ENCODE measurements around the gene NAT14. TPM values are rescaled to one million over a fixed set of nuclear protein-coding genes. Genes with fewer than 3 reads are reported as not detected.
"Not testable (repeated sequence)": the region's sequence is repeated elsewhere in the genome, so short reads cannot be mapped to it uniquely, and the experiment has no call there.

Gene NAT14
- total RNA-seq, 2 experiments from 2014 or later, result 8.5 to 12.9 TPM

- ChIA-PET POLR2A (no interaction called here), CTCF (interaction anchor here (5.8 kb wide), 1 partner anchor 12 kb away, joined by 38 read pairs; no protein-coding TSS in a partner anchor)
- intact Hi-C loops (cut with micrococcal nuclease), result no loop called here
These were observed 7.5 kb downstream of the NAT14 start for GRCh38 chr19:55492362-55492944.

DNA sequence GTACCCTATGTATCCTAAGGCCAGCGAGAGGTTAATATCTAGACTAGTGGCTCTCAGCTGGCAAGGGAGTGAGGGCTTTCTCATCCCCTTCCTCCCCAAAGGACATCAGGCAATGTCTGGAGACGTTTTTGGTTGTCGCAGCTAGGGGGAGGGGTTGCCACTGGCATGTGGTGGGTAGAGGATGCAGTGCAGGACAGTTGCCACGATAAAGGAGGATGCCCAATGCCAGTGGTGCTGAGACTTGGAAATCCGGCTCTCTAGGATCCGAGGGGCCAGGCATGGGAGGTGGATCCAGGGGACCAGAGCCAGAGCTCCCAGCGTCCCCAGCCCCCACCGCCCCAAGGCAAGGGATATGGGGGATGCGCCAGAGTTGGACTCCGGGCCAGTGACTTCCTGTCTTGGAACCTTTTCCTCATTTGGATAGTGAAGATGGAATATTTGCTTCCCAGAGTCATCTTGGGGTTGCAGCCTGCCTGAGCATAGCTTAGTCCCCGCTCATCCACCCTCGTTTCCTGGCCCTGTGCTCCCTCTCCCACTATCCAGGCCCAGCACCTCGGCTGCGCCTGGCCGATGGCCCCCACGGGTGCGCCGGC lies 8.2 kb downstream of the NAT14 start:
- ChIA-PET CTCF (interaction anchor here (5.8 kb wide), 1 partner anchor 11 kb away, joined by 38 read pairs; no protein-coding TSS in a partner anchor), POLR2A (no interaction called here)
- no peaks in the 10 kb centered on the region for H3K4me1 Mint-ChIP-seq (ENCODE audit: low read depth)
- H3K4me3 Mint-ChIP-seq, result no peak overlapping the region
- intact Hi-C loops (cut with micrococcal nuclease), result no loop called here
- H3K36me3 Mint-ChIP-seq, result no peaks in the 10 kb centered on the region
- peaks cover 12% of the 10 kb centered on the region for H3K27me3 Mint-ChIP-seq
- no peak for DNase-seq
- no peaks in the 10 kb centered on the region for H3K9me3 Mint-ChIP-seq
- H3K27ac Mint-ChIP-seq, result no peak overlapping the region

More at GRCh38 chr19:55492362-55492944, 7.5 kb downstream of the NAT14 start:
- Mint-ChIP-seq H3K27me3 (peaks cover 12% of the 10 kb centered on the region), H3K9me3 (no peaks in the 10 kb centered on the region), H3K27ac (no peak overlapping the region), H3K4me3 (no peak overlapping the region), H3K36me3 (no peaks in the 10 kb centered on the region), H3K4me1 (ENCODE audit: low read depth) (peaks cover 4% of the 10 kb centered on the region)
- no peak for DNase-seq

DNA sequence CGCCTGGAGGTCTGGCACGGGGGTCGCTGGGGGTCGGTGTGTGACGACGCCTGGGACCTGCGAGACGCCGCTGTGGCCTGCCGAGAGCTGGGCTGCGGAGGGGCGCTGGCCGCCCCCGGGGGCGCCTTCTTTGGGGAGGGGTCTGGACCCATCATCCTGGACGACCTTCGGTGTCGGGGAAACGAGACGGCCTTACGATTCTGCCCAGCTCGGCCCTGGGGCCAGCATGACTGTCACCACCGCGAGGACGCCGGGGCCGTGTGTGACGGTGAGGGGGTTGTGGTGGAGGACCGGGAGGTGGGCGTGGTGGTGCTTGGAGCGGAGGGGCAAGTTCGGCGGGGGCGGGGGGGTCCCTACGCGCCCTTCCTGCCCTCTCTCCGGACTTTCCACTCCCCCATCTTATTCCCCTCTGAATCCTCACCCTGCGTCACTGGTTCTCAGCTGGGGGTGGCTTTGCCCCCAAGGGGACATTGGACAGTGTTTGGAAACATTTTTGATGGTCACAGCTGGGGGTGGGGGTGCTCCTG lies 8.7 kb downstream of the NAT14 start:
- H3K4me3 Mint-ChIP-seq, result no peak overlapping the region
- no peaks in the 10 kb centered on the region for H3K9me3 Mint-ChIP-seq
- ChIA-PET POLR2A (no interaction called here), CTCF (interaction anchor here (5.8 kb wide), 1 partner anchor 11 kb away, joined by 38 read pairs; no protein-coding TSS in a partner anchor)
- intact Hi-C loops (cut with micrococcal nuclease), result no loop called here
- H3K27ac Mint-ChIP-seq, result no peak overlapping the region
- H3K4me1 Mint-ChIP-seq (ENCODE audit: low read depth), result no peaks in the 10 kb centered on the region
- no peak for DNase-seq
- H3K27me3 Mint-ChIP-seq, result peaks cover 12% of the 10 kb centered on the region
- no peaks in the 10 kb centered on the region for H3K36me3 Mint-ChIP-seq

- peaks cover 12% of the 10 kb centered on the region for H3K27me3 Mint-ChIP-seq
- no peaks in the 10 kb centered on the region for H3K9me3 Mint-ChIP-seq
- no peak overlapping the region for H3K4me3 Mint-ChIP-seq
- H3K27ac Mint-ChIP-seq, result no peak overlapping the region
- no peaks in the 10 kb centered on the region for H3K4me1 Mint-ChIP-seq (ENCODE audit: low read depth)
- ChIA-PET POLR2A (no interaction called here), CTCF (interaction anchor here (1.1 to 5.8 kb wide), 2 partner anchors 10 to 27 kb away, joined by 5 to 38 read pairs; no protein-coding TSS in a partner anchor)
- no peak for DNase-seq
- no peaks in the 10 kb centered on the region for H3K36me3 Mint-ChIP-seq
- intact Hi-C loops (cut with micrococcal nuclease), result no loop called here
These were observed 9.3 kb downstream of the NAT14 start for GRCh38 chr19:55494172-55494761.

DNA sequence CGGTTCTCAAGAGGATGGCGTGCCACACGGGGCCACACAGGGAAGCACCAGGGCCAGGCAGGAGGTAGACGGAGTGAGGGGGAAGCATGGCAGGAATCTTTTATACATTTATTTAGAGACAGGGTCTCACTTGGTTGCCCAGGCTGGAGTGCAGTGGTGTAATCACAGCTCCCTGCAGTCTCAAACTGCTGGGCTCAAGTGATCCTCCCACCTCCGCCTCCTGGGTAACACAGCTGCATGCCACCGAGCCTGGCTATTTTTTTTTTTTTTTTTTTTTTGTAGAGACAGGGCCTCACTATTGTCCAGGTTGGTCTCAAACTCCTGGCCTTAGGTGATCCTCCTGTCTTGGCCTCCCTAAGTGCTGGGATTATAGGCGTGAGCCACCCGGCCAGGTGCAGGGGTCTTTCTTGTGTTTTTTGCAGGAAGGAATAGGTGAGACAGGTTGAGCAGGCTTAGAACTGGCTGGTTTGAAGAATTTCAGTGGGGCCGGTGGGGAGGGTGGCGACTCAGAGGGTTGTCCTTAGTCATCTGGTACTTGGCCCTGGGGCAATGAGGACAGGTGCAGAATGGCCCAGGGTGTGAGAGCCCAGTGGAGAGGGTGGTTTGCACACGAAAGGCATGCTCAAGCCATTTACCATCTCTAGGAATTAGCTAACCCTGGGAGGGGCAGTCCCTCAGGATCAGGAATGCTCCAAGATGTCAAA lies 10.8 kb downstream of the NAT14 start:
- H3K36me3 Mint-ChIP-seq, result no peaks in the 10 kb centered on the region
- H3K9me3 Mint-ChIP-seq, result no peaks in the 10 kb centered on the region
- H3K4me1 Mint-ChIP-seq (ENCODE audit: low read depth), result no peaks in the 10 kb centered on the region
- CTCF ChIA-PET, result interaction anchor here (1.1 to 5.8 kb wide), 2 partner anchors 8 to 135 kb away, joined by 3 to 38 read pairs; no protein-coding TSS in a partner anchor
- intact Hi-C loops (cut with micrococcal nuclease), result no loop called here
- DNase-seq, result no peak
- H3K4me3 Mint-ChIP-seq, result no peak overlapping the region
- H3K27me3 Mint-ChIP-seq, result peaks cover 12% of the 10 kb centered on the region
- POLR2A ChIA-PET, result no interaction called here
- no peak overlapping the region for H3K27ac Mint-ChIP-seq

GRCh38 chr19:55496820-55497219 lies 11.8 kb downstream of the NAT14 start:
- H3K4me3 Mint-ChIP-seq, result not testable (repeated sequence)
- CTCF ChIA-PET, result interaction anchor here (0.5 kb wide), 1 partner anchor 357 kb away, joined by 4 read pairs; no protein-coding TSS in a partner anchor

GRCh38 chr19:55497763-55498162 lies 12.8 kb downstream of the NAT14 start:
- CTCF ChIA-PET, result interaction anchor here (0.6 kb wide), 1 partner anchor 31 kb away, joined by 3 read pairs; no protein-coding TSS in a partner anchor
- POLR2A ChIA-PET, result interaction anchor here (1.4 kb wide), 1 partner anchor 21 kb away, joined by 3 read pairs; the partner anchor contains the start of gene ZNF628
- no peaks in the 10 kb centered on the region for H3K36me3 Mint-ChIP-seq
- H3K9me3 Mint-ChIP-seq, result no peaks in the 10 kb centered on the region
- peaks cover 4% of the 10 kb centered on the region for H3K27me3 Mint-ChIP-seq
- H3K4me1 Mint-ChIP-seq (ENCODE audit: low read depth), result peaks cover 6% of the 10 kb centered on the region
- no peak overlapping the region for H3K4me3 Mint-ChIP-seq
- no peak for DNase-seq
- H3K27ac Mint-ChIP-seq, result no peak overlapping the region
- intact Hi-C loops (cut with micrococcal nuclease), result no loop called here

More at GRCh38 chr19:55496820-55497219, 11.8 kb downstream of the NAT14 start:
- H3K4me1 Mint-ChIP-seq (ENCODE audit: low read depth); H3K27ac Mint-ChIP-seq; H3K27me3 Mint-ChIP-seq; H3K9me3 Mint-ChIP-seq; H3K36me3 Mint-ChIP-seq; intact Hi-C loops (cut with micrococcal nuclease); DNase-seq: not testable (repeated sequence)
- POLR2A ChIA-PET, result interaction anchor here (1.4 kb wide), 1 partner anchor 20 kb away, joined by 3 read pairs; the partner anchor contains the start of gene ZNF628

DNA sequence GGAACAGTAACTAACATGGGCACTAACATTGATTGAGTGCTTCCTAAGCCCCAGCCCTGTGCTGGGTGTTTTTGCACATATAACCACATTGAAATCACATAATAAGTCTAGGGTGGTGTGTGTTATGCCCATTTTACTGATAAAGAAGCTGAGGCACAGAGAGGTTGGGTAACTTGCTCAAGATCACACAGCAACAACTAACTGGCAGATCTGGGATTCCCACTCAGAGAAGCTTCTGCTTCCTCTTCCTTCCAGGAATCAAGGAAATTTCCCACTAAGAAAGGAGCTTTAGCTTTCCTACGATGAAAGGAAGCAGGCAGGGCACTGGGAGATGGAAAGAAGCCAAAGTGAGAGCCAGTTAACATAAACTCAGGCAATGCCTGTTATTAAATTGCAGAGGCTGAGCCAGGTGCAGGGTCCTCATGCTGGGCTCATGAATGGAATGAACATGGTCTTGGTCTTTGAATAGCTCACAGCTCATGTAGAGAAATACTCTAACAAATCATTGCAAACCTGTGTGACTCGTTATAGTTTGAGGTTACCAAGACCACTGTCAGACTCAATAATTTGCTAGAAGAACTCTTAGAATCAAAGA lies 13.4 kb downstream of the NAT14 start:
- POLR2A ChIA-PET, result no interaction called here
- DNase-seq, result no peak
- H3K36me3 Mint-ChIP-seq, result no peaks in the 10 kb centered on the region
- H3K9me3 Mint-ChIP-seq, result no peaks in the 10 kb centered on the region
- H3K27me3 Mint-ChIP-seq, result no peaks in the 10 kb centered on the region
- CTCF ChIA-PET, result interaction anchor here (0.6 kb wide), 1 partner anchor 32 kb away, joined by 3 read pairs; no protein-coding TSS in a partner anchor
- peaks cover 9% of the 10 kb centered on the region for H3K4me1 Mint-ChIP-seq (ENCODE audit: low read depth)
- H3K27ac Mint-ChIP-seq, result no peak overlapping the region
- H3K4me3 Mint-ChIP-seq, result no peak overlapping the region
- intact Hi-C loops (cut with micrococcal nuclease), result no loop called here

GRCh38 chr19:55500368-55500952 lies 15.5 kb downstream of the NAT14 start:
- Mint-ChIP-seq H3K27ac (no peak overlapping the region), H3K4me3 (no peak overlapping the region), H3K36me3 (peaks cover 2% of the 10 kb centered on the region), H3K9me3 (no peaks in the 10 kb centered on the region), H3K27me3 (no peaks in the 10 kb centered on the region), H3K4me1 (ENCODE audit: low read depth) (peaks cover 18% of the 10 kb centered on the region)
- DNase-seq, result no peak
- ChIA-PET CTCF (interaction anchor here (0.6 to 1.9 kb wide), 4 partner anchors 33 to 359 kb away, joined by 3 to 11 read pairs (median 6); no protein-coding TSS in a partner anchor), POLR2A (no interaction called here)
- intact Hi-C loops (cut with micrococcal nuclease), result loop anchor here (5.0 kb wide), 1 partner anchor 358 kb away; no protein-coding TSS in a partner anchor

- Mint-ChIP-seq H3K27me3 (no peaks in the 10 kb centered on the region), H3K4me1 (ENCODE audit: low read depth) (peaks cover 18% of the 10 kb centered on the region), H3K36me3 (peaks cover 2% of the 10 kb centered on the region), H3K27ac (no peak overlapping the region), H3K9me3 (no peaks in the 10 kb centered on the region), H3K4me3 (no peak overlapping the region)
- ChIA-PET CTCF (interaction anchor here (1.9 to 3.5 kb wide), 2 partner anchors 35 to 129 kb away, joined by 6 to 93 read pairs; no protein-coding TSS in a partner anchor), POLR2A (no interaction called here)
- intact Hi-C loops (cut with micrococcal nuclease), result loop anchor here (5.0 kb wide), 1 partner anchor 360 kb away; no protein-coding TSS in a partner anchor
- no peak for DNase-seq
These were observed 17.4 kb downstream of the NAT14 start for GRCh38 chr19:55502197-55502952.
